Ishikawa (cell line): ENCODE data around the gene SRGAP1.

Experiments
- CEBPB ChIP-seq: IDR thresholded peaks from 2 replicates; pipeline ENCODE4 v1.6.1; 2012
- CREB1 ChIP-seq: IDR thresholded peaks from 2 replicates; pipeline ENCODE4 v1.6.1; 2012; ENCODE audit warnings: low read depth
- EGR1 ChIP-seq: IDR thresholded peaks from 2 replicates; pipeline ENCODE4 v1.6.1; 2012
- EP300 ChIP-seq: IDR thresholded peaks from 2 replicates; pipeline ENCODE4 v1.6.1; 2012; ENCODE audit warnings: borderline replicate concordance
- FOXM1 ChIP-seq: IDR thresholded peaks from 2 replicates; pipeline ENCODE4 v1.6.1; 2012; ENCODE audit warnings: low read depth, borderline replicate concordance
- NFIC ChIP-seq: IDR thresholded peaks from 2 replicates; pipeline ENCODE4 v1.6.1; 2012
- RAD21 ChIP-seq: IDR thresholded peaks from 2 replicates; pipeline ENCODE4 v1.6.1; 2012; ENCODE audit warnings: low read depth
- TAF1 ChIP-seq: IDR thresholded peaks from 2 replicates; pipeline ENCODE4 v1.6.1; 2012; ENCODE audit warnings: low read depth, mild to moderate bottlenecking
- TCF12 ChIP-seq: IDR thresholded peaks from 2 replicates; pipeline ENCODE4 v1.6.1; 2012; ENCODE audit warnings: low read depth
- TEAD4 ChIP-seq: IDR thresholded peaks from 2 replicates; pipeline ENCODE4 v1.6.1; 2012
- YY1 ChIP-seq: IDR thresholded peaks from 2 replicates; pipeline ENCODE4 v1.6.1; 2012; ENCODE audit warnings: low read depth
- ZBTB7A ChIP-seq: IDR thresholded peaks from 2 replicates; pipeline ENCODE4 v1.6.1; 2012; ENCODE audit warnings: low read depth
- TF ChIP-seq, protein P1 (sequence below): IDR thresholded peaks from 2 replicates; pipeline ENCODE4 v1.6.1; 2012; ENCODE audit warnings: low read depth, mild to moderate bottlenecking
- TF ChIP-seq, protein P2 (sequence below): IDR thresholded peaks from 2 replicates; pipeline ENCODE4 v1.6.1; 2012
- TF ChIP-seq, protein P3 (sequence below): IDR thresholded peaks from 2 replicates; pipeline ENCODE4 v1.6.1; 2012

SRGAP1 gene

DNA sequence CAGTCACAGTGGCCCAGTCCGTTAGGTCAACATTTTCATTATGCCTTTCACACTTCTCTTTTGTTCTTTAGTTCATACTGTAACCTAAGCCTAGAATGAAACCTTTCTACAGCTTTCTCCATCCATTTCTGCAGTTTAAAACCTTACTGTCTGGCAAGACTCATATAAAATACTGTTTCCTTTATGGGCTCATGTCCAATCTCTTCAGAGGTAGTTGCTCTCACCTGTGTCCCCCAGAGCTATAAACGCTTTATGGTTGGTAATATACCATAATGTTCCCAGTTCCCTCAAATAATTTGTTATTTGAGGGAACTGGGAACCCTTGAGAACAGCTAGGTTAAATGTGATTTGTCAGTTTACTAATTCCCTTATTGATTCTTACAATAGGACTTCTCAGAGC, 83.0 kb downstream of the SRGAP1 start:
- TF ChIP-seq TEAD4 (no peak), TAF1 (no peak), RAD21 (no peak), CEBPB (no peak), ZBTB7A (no peak), YY1 (no peak)
- TF ChIP-seq, protein P1, sequence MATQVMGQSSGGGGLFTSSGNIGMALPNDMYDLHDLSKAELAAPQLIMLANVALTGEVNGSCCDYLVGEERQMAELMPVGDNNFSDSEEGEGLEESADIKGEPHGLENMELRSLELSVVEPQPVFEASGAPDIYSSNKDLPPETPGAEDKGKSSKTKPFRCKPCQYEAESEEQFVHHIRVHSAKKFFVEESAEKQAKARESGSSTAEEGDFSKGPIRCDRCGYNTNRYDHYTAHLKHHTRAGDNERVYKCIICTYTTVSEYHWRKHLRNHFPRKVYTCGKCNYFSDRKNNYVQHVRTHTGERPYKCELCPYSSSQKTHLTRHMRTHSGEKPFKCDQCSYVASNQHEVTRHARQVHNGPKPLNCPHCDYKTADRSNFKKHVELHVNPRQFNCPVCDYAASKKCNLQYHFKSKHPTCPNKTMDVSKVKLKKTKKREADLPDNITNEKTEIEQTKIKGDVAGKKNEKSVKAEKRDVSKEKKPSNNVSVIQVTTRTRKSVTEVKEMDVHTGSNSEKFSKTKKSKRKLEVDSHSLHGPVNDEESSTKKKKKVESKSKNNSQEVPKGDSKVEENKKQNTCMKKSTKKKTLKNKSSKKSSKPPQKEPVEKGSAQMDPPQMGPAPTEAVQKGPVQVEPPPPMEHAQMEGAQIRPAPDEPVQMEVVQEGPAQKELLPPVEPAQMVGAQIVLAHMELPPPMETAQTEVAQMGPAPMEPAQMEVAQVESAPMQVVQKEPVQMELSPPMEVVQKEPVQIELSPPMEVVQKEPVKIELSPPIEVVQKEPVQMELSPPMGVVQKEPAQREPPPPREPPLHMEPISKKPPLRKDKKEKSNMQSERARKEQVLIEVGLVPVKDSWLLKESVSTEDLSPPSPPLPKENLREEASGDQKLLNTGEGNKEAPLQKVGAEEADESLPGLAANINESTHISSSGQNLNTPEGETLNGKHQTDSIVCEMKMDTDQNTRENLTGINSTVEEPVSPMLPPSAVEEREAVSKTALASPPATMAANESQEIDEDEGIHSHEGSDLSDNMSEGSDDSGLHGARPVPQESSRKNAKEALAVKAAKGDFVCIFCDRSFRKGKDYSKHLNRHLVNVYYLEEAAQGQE: no peak
- TF ChIP-seq, protein P2, sequence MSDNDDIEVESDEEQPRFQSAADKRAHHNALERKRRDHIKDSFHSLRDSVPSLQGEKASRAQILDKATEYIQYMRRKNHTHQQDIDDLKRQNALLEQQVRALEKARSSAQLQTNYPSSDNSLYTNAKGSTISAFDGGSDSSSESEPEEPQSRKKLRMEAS: no peak
- TF ChIP-seq, protein P3, sequence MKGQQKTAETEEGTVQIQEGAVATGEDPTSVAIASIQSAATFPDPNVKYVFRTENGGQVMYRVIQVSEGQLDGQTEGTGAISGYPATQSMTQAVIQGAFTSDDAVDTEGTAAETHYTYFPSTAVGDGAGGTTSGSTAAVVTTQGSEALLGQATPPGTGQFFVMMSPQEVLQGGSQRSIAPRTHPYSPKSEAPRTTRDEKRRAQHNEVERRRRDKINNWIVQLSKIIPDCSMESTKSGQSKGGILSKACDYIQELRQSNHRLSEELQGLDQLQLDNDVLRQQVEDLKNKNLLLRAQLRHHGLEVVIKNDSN: no peak

DNA sequence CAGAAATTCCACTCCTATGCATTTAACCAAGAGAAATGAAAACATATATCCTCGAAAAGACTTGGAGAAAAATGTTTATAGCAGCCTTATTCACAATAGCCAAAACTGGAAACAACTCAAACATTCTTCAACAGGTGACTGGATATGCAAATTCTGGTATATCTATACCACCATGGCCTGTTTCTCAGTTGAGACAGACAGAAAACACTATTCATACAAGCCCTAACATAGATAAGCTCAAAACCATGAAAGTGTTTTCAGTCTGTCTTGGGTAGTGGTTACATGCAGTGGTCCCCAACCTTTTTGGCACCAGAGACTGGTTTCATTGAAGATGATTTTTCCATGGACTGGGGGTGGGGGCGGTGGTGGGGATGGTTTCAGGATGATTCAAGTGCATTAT, 83.8 kb downstream of the SRGAP1 start:
- TF ChIP-seq EP300 (no peak), EGR1 (no peak), YY1 (no peak), TEAD4 (no peak), NFIC (no peak), ZBTB7A (no peak), FOXM1 (no peak), RAD21 (no peak), CEBPB (no peak), CREB1 (no peak), TCF12 (no peak)
- TF ChIP-seq, protein P1: no peak
- TF ChIP-seq, protein P2: no peak

GRCh38 chr12:63929426-63929825, 84.9 kb downstream of the SRGAP1 start:
- TF ChIP-seq, protein P2: no peak
- no peak for TF ChIP-seq FOXM1
- no peak for TF ChIP-seq ZBTB7A

DNA sequence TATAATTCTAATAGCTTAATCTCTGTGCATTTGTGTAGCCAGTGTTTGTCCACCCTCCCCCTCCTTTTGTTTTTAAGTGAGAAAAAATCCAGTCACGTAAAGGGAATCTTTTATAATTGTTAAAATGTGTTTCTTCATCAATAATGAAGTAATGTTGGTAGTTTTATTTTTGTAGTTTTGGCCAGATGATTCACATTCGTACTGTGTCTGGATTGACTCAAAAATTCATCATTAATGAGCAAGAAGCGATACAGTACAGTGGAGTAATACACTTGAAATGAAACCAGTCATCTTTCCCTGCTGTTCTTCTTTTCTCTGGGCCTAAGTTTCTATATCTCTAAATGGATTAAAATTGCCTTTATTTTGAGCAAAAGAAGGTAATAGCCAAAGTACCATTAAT, 86.5 kb downstream of the SRGAP1 start:
- TF ChIP-seq TEAD4: no peak
- no peak for TF ChIP-seq NFIC
- no peak for TF ChIP-seq TAF1
- TF ChIP-seq FOXM1: no peak
- no peak for TF ChIP-seq RAD21
- TF ChIP-seq, protein P3: no peak
- no peak for TF ChIP-seq EP300

DNA sequence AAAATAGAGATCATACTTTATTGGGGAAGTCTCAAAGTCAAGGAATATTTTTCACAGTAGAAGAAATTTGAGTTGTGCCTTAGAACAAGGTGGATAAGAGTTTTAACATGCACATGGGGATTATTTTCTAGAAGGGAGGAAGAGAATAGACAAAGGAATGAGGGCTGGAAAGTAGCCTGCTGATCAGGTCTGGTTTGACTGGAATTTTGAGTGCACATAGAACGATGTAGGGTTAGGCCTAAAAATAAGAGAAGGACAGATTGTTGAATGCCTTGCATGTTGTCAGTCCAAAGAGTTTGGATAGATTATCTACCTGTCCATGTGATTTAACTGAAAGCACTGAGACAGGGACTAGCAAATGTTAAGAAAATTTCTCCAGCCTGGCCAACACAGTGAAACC, 87.2 kb downstream of the SRGAP1 start:
- TF ChIP-seq, protein P1: no peak
- TF ChIP-seq EP300 (no peak), YY1 (no peak), CEBPB (no peak), TEAD4 (no peak), ZBTB7A (no peak), CREB1 (no peak), NFIC (no peak)
- TF ChIP-seq, protein P3: no peak
- TF ChIP-seq, protein P2: no peak
